Loucy (cell line): ENCODE data around the gene C11orf68.

Source experiments
- H2AFZ ChIP-seq: fragments of 200-600 bp; sonication (generic); 2 replicates; pipeline ENCODE4 v1.6.0; 2016; ENCODE audit warnings: antibody characterized with exemption, mild to moderate bottlenecking, low read length, moderate library complexity
- H3F3A ChIP-seq: fragments of 200-600 bp; 2 replicates; pipeline ENCODE4 v1.6.0; 2016; ENCODE audit warnings: antibody characterized with exemption, low read depth, mild to moderate bottlenecking
- H3K27me3 ChIP-seq: fragments of 200-600 bp; sonication (generic); 2 replicates; pipeline ENCODE4 v1.6.1; 2014; ENCODE audit warnings: low read length, mild to moderate bottlenecking; ENCODE audit not compliant: insufficient read depth, poor library complexity, severe bottlenecking
- H3K36me3 ChIP-seq: fragments of 200-600 bp; sonication (generic); 2 replicates; pipeline ENCODE4 v1.6.1; 2016; ENCODE audit warnings: low read length; ENCODE audit not compliant: insufficient read depth
- H3K4me1 ChIP-seq: fragments of 200-600 bp; sonication (generic); 2 replicates; pipeline ENCODE4 v1.5.1; 2014; ENCODE audit warnings: low read length, mild to moderate bottlenecking; ENCODE audit not compliant: insufficient read depth, poor library complexity, severe bottlenecking
- H3K4me2 ChIP-seq: fragments of 200-600 bp; sonication (generic); 2 replicates; pipeline ENCODE4 v1.6.0; 2014; ENCODE audit warnings: antibody characterized with exemption, low read length, low read depth, mild to moderate bottlenecking; ENCODE audit not compliant: poor library complexity, severe bottlenecking
- H3K4me3 ChIP-seq: fragments of 200-600 bp; sonication (generic); 2 replicates; pipeline ENCODE4 v1.5.1; 2014; ENCODE audit warnings: low read length, mild to moderate bottlenecking, mixed read lengths; ENCODE audit not compliant: poor library complexity, severe bottlenecking
- H3K79me2 ChIP-seq: fragments of 200-600 bp; sonication (generic); 2 replicates; pipeline ENCODE4 v1.6.1; 2014; ENCODE audit warnings: low read length; ENCODE audit not compliant: insufficient read depth
- H3K9ac ChIP-seq: fragments of 200-600 bp; sonication (generic); 2 replicates; pipeline ENCODE4 v1.6.0; 2014; ENCODE audit warnings: mild to moderate bottlenecking, low read depth, low read length, moderate library complexity; ENCODE audit not compliant: poor library complexity, severe bottlenecking
- H3K9me2 ChIP-seq: fragments of 200-600 bp; sonication (generic); replicated peaks from 2 replicates; pipeline ENCODE4 v1.6.1; 2016; ENCODE audit warnings: low read depth, low read length, mixed read lengths
- H3K9me3 ChIP-seq: fragments of 200-600 bp; sonication (generic); 2 replicates; pipeline ENCODE4 v1.6.1; 2014; ENCODE audit warnings: mild to moderate bottlenecking, antibody characterized with exemption, low read length, low read depth; ENCODE audit not compliant: insufficient read depth
- H4K20me1 ChIP-seq: fragments of 200-600 bp; sonication (generic); 2 replicates; pipeline ENCODE4 v1.6.0; 2014; ENCODE audit warnings: antibody characterized with exemption, low read length, mild to moderate bottlenecking; ENCODE audit not compliant: insufficient read depth, poor library complexity, severe bottlenecking
- EZH2phosphoT487 ChIP-seq: fragments of 200-600 bp; IDR thresholded peaks from 2 replicates; pipeline ENCODE4 v1.6.1; 2018; ENCODE audit warnings: antibody characterized with exemption, mild to moderate bottlenecking, moderate library complexity, borderline replicate concordance
- TF ChIP-seq, protein P1 (sequence below): fragments of 200-600 bp; sonication (generic); conservative IDR thresholded peaks from 2 replicates; pipeline ENCODE4 v1.5.1; 2014; ENCODE audit warnings: mild to moderate bottlenecking, antibody characterized with exemption, low read length

Gene C11orf68

DNA sequence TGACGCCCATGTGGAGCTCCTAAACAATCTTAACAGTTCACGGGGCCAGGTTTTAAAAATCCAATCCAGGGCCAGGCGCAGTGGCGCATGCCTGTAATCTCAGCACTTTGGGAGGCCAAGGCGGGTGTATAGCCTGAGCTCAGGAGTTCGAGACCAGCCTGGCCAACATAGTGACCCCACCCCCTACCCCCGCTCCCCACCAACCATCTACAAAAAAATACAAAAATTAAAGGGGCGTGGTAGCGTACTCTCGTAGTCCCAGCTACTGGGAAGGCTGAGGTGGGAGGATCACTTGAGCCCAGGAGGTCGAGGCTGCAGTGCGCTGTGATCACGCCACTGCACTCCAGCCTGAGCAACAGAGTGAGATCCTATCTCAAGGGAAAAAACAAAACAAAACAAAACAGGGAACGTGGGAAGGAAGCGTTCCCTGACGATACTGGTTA lies 42.0 kb upstream of the C11orf68 start:
- H3K4me1 ChIP-seq, result peaks cover 23% of the 10 kb centered on the region
- peak overlapping the region; percentile 56; the same call in 1 of the 2 replicates for H2AFZ ChIP-seq
- peaks cover 41% of the 10 kb centered on the region for H3K79me2 ChIP-seq
- peak overlapping the region; percentile 90 for H3K9ac ChIP-seq
- H3K27me3 ChIP-seq, result no peaks in the 10 kb centered on the region
- peak overlapping the region; percentile 82 for H3K4me3 ChIP-seq
- peaks cover 19% of the 10 kb centered on the region; the same call in 1 of the 2 replicates for H3K36me3 ChIP-seq
- H3K4me2 ChIP-seq, result peak overlapping the region; percentile 69
- H3F3A ChIP-seq, result no peaks in the 10 kb centered on the region
- no peak for TF ChIP-seq EZH2phosphoT487
- TF ChIP-seq, protein P1, sequence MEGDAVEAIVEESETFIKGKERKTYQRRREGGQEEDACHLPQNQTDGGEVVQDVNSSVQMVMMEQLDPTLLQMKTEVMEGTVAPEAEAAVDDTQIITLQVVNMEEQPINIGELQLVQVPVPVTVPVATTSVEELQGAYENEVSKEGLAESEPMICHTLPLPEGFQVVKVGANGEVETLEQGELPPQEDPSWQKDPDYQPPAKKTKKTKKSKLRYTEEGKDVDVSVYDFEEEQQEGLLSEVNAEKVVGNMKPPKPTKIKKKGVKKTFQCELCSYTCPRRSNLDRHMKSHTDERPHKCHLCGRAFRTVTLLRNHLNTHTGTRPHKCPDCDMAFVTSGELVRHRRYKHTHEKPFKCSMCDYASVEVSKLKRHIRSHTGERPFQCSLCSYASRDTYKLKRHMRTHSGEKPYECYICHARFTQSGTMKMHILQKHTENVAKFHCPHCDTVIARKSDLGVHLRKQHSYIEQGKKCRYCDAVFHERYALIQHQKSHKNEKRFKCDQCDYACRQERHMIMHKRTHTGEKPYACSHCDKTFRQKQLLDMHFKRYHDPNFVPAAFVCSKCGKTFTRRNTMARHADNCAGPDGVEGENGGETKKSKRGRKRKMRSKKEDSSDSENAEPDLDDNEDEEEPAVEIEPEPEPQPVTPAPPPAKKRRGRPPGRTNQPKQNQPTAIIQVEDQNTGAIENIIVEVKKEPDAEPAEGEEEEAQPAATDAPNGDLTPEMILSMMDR, result no peak
- no peaks in the 10 kb centered on the region for H3K9me3 ChIP-seq
- no peaks in the 10 kb centered on the region for H3K9me2 ChIP-seq
- peaks cover 26% of the 10 kb centered on the region for H4K20me1 ChIP-seq

DNA sequence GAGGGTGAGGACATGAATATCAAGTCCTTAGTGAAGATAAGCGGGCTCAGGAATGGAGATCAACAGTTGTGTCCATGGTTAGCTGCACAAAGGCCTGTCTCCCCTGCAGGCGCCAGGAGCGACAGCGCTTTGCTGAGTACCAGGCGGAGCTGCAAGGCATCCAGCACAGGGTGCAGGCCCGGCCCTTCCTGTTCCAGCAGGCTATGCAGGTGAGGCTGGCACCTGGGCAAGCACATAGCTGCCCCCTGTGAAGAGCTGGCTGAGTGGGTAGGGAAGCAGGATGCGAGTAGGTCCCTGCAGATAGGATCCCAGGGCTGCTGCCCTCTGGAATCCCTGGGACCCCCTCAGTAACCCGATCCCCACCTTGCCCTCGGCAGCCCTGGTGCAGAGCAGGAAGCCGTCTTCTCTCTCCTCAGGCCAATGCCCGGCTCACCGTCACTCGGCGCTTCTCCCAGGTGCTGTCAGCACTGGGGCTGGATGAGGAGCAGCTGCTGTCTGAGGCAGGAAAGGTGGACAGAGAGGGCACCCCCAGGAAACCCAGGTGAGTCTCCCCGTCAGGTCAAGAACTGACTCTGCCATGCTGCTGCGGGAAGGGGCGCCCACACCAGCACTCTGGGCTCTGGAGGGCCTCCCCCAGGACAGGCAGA lies 40.0 kb upstream of the C11orf68 start:
- no peaks in the 10 kb centered on the region for H3F3A ChIP-seq
- no peak overlapping the region for H2AFZ ChIP-seq
- H3K9me3 ChIP-seq, result no peaks in the 10 kb centered on the region
- no peaks in the 10 kb centered on the region for H3K27me3 ChIP-seq
- peaks cover 15% of the 10 kb centered on the region for H3K4me1 ChIP-seq
- H3K4me3 ChIP-seq, result no peak overlapping the region
- H3K9me2 ChIP-seq, result no peaks in the 10 kb centered on the region
- peaks cover 3% of the 10 kb centered on the region; the same call in 1 of the 2 replicates for H3K36me3 ChIP-seq
- no peak overlapping the region for H3K4me2 ChIP-seq
- H3K79me2 ChIP-seq, result peaks cover 24% of the 10 kb centered on the region
- peaks cover 17% of the 10 kb centered on the region for H4K20me1 ChIP-seq
- H3K9ac ChIP-seq, result no peak overlapping the region
- no peak for TF ChIP-seq EZH2phosphoT487
- TF ChIP-seq, protein P1, result no peak

DNA sequence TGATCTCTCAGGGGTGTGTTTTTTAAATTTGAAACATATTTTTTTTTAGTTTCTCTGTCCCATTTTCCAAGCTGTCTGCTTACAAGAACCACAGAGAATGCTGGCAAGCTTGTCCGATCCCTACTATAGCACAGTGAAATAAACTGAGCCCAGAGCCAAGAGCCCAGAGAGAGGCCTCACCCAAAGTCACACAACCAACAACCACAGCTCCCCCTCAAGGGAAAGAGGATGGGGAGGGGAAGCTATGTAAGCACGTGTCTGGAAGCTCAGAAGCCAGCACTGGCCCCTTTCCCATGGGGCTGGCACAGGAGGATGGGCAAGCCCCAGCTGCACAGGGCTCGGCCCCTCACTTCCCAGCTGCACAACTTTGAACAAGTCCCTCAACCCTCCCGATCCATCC lies 39.4 kb upstream of the C11orf68 start:
- peaks cover 11% of the 10 kb centered on the region for H3K4me1 ChIP-seq
- no peak overlapping the region for H3K9ac ChIP-seq
- H3K9me3 ChIP-seq, result no peaks in the 10 kb centered on the region
- TF ChIP-seq, protein P1, result no peak
- no peak for TF ChIP-seq EZH2phosphoT487
- no peak overlapping the region for H3K4me2 ChIP-seq
- H3K4me3 ChIP-seq, result no peak overlapping the region
- no peaks in the 10 kb centered on the region for H3K27me3 ChIP-seq
- H2AFZ ChIP-seq, result no peak overlapping the region
- H3K9me2 ChIP-seq, result no peaks in the 10 kb centered on the region
- peaks cover 18% of the 10 kb centered on the region for H3K79me2 ChIP-seq
- no peaks in the 10 kb centered on the region for H3F3A ChIP-seq
- peaks cover 13% of the 10 kb centered on the region for H4K20me1 ChIP-seq
- H3K36me3 ChIP-seq, result no peaks in the 10 kb centered on the region
